ENCODE results near the gene FCRL1. TPM values are rescaled to one million over a fixed set of nuclear protein-coding genes. Genes with fewer than 3 reads are reported as not detected.

Gene FCRL1
- polyA plus RNA-seq, 4 donors: 0.10 to 0.20 (median 0.15) TPM; not detected in 1

Other genes starting within 250 kb of the FCRL1 start
- gene FCRL4, start 222.0 kb downstream of the FCRL1 start, polyA plus RNA-seq (ENCODE audit: insufficient read length in 4 of 4): not detected
- under 1 TPM in 3 of 4 donors, not detected in 1; 0.04 to 0.33 (median 0.06) TPM for gene FCRL3, start 119.4 kb downstream of the FCRL1 start, polyA plus RNA-seq (ENCODE audit: insufficient read length in 4 of 4)
- under 1 TPM in 1 of 4 donors, not detected in 3; 0.04 TPM for gene FCRL2, start 43.0 kb downstream of the FCRL1 start, polyA plus RNA-seq (ENCODE audit: insufficient read length in 4 of 4)
- not detected for gene CD5L, start 21.7 kb upstream of the FCRL1 start, polyA plus RNA-seq (ENCODE audit: insufficient read length in 4 of 4)
- 100 to 1,000 TPM; 184 to 191 (median 190) TPM for gene KIRREL1, start 173.5 kb upstream of the FCRL1 start, polyA plus RNA-seq (ENCODE audit: insufficient read length in 4 of 4)